Erythroblast (primary cell): ENCODE measurements around the gene RRP1.

Experiments
- DNase-seq, 2 experiments: peaks; one replicate each; lab custom pipeline; 2025; lab: John Stamatoyannopoulos, UW
- GATA1 ChIP-seq: IDR thresholded peaks from 2 replicates; pipeline ENCODE4 v1.6.1; 2011; ENCODE audit warnings: low read depth, mild to moderate bottlenecking, control low read depth, low read length, moderate library complexity
- POLR2A ChIP-seq: IDR thresholded peaks from 2 replicates; pipeline ENCODE4 v1.6.1; 2011; ENCODE audit warnings: mild to moderate bottlenecking, low read length

Gene RRP1

DNA sequence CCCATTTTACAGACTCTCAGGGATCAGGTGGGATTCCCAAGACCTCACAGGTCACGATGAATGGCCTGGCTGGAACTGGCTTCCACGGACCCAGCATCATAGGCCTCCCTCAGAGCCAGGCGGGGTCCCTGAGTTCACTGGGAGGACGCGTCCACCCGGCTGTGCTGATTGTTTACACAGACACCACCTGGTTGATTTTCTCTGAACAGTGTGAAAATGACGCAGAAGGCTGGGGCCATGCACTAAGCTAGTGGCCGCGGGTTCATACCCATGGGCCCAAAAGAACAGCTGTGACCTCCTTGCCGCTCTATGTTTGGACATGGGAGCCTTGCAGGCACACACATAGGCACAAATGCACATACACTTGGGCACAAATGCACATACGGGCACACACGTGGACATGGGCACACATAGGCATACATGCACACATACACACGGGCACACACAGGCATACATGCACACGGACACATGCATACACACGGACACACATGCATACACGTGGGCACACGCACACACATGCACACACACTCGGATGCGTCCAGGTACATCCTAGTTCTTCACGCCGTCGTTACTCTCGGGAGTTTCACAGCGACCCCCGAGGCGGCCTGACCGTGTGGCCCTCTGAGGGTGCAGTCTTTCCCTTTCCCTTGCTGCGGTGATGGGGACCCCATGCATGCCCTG is 36.5 kb upstream of the RRP1 start:
- TF ChIP-seq GATA1 (no peak), POLR2A (no peak)
- DNase-seq, result no peak

DNA sequence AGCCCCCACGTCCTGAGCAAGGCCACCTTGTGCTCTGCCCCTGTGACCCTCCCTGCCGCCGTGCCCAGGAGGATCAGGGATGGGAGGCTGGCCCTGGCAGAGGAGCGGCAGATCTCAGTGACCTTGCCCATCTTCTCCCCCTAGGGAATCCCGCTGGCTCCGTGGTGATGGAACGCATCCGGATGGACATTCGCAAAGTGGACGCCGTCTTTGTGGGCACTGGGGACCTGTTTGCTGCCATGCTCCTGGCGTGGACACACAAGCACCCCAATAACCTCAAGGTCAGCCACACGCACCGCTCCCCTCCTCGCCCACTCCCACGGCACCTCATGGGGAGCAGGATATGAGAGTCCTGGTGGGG is 36.0 kb upstream of the RRP1 start:
- no peak for DNase-seq

DNA sequence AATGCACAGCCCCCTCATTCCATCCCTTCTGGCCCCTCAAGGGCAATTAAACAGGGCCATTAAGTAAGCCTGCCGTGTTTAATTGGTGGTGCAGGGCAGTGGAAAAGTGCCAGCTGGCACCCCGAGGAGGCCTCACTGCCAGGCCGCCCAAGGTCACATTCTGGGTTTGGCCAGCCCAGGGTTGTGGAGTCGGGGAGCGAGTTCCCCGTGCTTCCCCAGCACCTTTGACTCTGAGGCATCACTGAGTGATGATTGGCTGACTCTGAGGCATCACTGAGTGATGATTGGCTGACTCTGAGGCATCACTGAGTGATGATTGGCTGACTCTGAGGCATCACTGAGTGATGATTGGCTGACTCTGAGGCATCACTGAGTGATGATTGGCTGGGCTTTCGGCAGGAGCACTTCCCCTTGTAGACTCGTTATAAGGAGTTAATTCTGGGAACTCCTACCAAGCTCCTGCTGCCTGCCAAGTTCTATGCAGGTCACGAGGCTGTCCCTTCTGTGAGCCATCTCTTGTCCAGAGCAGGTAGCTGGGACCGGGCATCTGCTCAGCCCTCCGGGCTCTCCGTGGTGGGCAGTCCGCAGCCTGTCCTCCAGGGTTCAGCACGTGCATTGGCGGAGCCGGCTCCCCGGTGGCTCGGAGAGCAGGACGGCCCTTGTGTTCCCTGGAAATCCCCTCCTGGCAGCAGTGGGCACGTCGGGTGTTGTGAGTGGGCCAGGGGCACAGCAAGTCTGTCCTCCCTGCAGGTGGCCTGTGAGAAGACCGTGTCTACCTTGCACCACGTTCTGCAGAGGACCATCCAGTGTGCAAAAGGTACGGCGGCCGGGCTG is 34.2 kb upstream of the RRP1 start:
- DNase-seq, result no peak
- TF ChIP-seq POLR2A (no peak), GATA1 (no peak)

More for the DNA sequence above, 36.0 kb upstream of the RRP1 start:
- no peak for TF ChIP-seq GATA1
- TF ChIP-seq POLR2A, result no peak

DNA sequence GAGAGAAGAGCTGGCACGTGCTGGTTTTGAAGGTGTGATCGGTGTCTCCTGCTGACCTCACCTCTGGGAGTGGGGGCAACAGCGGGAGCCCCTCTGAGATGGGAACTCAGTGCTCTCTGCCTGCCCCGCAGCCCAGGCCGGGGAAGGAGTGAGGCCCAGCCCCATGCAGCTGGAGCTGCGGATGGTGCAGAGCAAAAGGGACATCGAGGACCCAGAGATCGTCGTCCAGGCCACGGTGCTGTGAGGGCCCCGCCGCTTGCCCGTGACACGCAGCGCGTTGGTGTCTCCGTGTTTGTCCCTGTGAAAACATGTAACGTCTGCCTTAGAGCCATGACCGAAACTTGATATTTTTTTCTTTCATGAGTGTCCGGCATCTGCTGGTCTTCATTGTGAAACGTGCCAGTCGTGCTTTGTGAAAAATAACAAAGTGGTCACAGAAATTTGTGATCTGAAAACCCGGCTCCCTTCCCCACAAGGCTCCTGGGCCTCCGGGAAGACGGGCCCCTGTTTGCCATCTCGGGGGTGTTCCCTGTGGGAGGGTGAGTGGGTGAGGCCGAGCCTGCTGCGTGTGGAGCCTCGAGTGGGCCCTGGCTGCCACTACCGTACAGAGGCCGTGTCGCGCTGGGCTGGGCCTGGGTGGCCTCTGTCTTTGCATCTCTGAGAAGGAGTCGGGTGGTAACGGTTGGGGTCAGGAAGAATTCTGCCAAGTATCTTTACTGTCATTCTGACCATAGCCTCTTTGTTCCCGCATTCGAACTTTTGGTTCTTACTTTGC is 33.4 kb upstream of the RRP1 start:
- TF ChIP-seq GATA1, result no peak
- no peak for TF ChIP-seq POLR2A
- no peak for DNase-seq

DNA sequence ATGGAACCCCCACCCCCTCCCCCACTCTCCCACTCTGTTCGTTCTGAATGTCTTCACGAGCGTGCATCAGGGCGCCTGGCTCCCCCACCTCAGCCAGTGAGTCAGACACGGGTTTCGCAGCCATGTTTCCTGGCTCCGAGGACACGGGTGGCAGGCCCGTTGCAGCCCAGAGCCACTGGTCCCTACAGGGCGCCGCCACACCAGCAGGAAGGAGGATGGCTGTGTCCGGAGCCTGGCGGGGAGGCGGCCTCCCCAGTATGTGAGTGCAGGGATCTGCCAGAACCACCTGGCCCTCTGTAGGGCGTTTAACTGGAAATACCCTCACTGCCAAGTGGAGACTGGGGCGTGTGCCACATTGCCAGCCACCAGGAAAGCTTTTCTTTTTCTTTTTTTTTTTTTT is 31.8 kb upstream of the RRP1 start:
- no peak for DNase-seq

DNA sequence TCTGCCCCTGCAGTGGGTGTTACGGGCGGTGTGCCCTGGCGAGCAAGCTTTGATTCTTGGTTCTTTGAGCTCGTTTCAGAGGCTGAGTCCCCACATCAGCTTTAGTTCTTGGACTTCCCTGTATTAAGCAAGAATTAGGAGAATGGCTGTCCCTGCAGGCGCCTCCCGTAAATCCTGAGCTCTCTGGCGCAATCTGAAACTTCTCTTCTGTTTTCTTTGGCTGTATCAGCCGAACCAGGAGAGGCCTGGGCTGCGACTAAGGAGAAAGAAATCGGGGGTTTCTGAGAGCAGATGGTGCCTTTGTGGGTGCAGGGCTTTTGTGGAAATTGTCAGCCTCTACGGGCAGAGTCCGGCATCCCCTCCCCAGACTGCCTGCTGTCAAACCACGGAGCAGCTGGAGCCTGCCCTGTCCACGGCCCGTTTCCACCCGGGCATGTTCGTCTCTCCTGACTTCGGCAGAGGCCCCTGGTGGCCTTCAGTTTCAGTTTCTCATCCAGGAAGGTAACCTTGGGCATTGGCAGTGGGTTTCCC is 31.2 kb upstream of the RRP1 start:
- no peak for DNase-seq

More for the DNA sequence above, 31.8 kb upstream of the RRP1 start:
- TF ChIP-seq GATA1 (no peak), POLR2A (no peak)

DNA sequence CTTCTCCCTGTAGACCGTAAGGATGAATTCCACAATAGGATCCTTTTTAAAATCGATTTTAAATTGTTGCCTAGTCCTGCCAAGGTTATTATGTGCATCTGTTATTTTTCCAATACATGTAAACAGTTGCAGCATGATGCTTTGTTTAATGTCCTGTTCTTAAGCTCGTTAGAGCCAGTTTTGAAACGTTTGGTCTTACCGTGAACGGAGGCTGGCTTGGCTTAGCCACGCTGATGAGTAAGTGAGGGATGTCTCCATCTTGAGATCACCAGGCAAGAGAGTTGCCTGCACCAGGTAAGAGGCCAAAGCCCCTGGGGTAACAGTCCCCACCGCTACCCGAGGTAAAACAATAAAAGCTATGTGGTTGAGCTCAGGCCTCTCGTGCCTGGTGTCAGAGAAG is 30.6 kb upstream of the RRP1 start:
- TF ChIP-seq GATA1 (no peak), POLR2A (no peak)
- DNase-seq, result no peak

More for the DNA sequence above, 31.2 kb upstream of the RRP1 start:
- TF ChIP-seq GATA1, result no peak
- TF ChIP-seq POLR2A, result no peak

DNA sequence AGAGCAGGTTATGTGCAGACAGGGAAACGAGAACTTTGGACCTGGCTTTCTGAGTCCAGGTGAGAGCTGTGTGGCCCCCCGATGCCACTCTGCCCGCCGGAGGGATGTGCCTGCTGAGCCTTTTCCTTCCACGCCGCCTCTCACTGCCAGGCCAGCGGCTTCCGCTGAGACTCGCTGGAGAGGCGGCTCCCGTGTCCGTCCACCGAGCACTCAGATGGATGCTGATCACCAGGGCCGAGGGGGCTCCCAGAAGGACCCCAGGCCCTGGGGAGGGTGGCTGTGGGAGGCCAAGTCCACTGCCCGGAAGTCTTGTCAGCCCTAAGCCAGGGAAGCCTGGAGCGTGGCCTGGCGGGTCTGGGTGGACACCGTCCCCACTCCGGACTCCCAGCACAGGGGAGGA is 29.7 kb upstream of the RRP1 start:
- no peak for DNase-seq
- TF ChIP-seq GATA1 (no peak), POLR2A (no peak)

DNA sequence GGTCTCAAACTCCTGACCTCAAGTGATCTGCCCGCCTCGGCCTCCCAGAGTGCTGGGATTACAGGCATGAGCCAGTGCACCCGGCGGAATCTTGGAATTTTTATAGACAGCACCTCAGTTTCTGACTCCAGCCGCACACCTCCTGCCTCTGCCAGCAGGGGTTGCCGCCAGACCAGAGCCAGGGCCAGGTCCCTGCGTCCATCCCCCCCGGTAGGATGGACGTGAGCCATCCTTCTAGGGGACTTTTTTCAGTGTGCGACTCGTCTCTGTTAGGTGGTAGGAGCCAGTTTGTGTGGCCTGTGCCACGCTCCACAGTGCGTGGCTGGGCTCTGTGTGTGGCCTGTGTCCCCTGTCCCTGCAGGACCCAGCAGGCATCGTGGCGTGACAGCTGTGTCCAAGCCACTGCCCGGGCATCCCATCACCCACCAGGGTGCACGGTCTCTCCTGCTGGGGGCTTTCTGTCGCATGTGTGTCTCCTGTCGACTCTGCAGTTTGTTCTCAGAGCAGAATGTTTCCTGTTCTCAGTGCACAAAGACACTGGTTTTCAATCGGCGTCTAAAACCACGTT is 28.9 kb upstream of the RRP1 start:
- no peak for DNase-seq
- TF ChIP-seq GATA1 (no peak), POLR2A (no peak)

DNA sequence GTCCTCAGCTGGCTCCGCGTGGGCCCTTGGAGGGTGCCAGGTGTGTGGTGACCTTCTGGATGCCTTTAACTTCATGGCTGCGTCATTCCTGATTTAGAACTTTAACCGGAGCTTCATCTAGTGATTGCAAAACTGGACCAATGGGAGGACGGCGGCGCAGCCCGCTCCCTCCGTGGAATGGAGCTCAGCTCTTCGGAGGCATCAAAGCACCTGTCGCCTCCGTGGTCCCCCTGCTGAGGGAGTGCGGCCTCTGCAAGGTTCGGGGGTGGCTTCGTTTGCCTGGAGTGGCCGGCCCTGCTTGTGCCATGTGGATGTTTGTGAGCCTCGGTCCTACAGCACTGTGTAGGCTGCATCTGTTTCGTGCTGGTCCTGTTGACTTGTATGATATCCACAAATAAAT is 27.5 kb upstream of the RRP1 start:
- DNase-seq, result no peak
- TF ChIP-seq POLR2A, result no peak
- no peak for TF ChIP-seq GATA1

DNA sequence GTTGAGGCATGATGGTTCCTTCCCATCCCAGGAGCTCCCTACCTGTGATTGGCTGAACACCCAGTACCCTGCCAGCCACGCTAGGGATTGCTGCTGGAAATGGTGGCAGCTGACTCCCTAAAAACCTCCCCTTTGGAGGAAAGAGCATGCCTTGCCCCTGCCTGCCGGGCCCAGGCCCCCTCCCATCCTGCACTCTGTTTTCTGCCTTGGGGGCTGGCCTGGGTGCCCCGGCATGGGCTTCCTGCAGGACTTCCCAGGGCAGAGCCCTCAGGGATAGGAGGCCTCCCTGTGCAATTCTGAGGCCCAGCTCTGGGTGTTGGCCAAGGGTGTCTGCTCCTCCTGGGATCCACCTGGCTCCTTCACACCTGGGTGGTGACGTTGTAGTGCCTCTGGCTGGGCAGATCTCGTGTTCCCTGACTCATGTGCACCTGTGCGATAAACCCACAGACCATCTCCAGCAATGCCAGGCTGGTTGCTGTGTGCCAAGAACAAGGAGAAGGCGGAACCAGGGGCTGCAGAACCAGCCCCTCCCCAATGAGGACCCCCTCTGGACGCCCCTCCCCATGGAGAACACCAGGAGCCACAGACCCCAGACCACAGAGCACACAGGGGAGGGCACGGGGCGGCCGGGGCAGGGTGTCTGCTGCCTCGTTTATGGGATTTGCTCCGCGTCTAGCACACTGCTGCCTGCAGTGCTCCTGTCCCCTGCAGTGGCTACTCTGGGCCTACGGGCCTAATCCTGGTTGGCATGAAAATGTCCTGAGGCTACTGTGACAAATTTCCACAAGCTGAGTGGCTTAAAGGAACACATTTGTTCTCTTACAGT is 26.9 kb upstream of the RRP1 start:
- no peak for TF ChIP-seq GATA1
- TF ChIP-seq POLR2A, result no peak
- no peak for DNase-seq

DNA sequence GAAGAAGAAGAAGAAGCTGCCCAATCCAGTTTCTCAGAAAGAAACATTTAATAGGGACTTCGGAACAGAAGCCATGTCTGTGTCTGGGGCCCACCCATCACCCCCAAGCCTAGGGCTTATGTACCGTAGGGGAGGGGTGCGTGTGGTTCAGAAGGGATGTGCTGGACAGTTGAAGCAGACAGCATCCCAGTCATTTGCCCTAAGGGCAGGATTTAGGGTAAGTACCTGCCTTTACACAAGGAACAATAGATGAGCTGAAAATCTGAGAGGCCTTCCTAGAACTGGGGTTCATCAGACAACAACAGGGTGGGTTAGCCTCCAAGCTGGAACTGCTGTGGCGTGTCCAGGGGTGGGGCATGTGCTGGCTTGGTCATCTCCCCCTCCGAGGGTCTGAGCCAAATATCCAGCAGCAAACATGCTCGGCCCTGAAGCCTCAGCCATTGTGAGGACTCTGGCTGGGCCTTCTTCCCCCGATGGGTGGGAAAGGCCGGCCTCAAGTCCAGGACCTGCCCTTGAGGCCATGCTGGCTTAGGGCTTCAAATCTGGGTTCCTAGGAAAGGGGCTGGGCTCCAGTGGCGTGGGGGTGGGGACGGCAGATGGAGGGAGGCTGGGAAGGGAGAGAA is 25.4 kb upstream of the RRP1 start:
- no peak for TF ChIP-seq POLR2A
- TF ChIP-seq GATA1, result no peak
- no peak for DNase-seq
